MM.1S (cell line): ENCODE measurements around the gene RAD23B.

Experiments
- DNase-seq: peaks from one replicate; pipeline ENCODE4 v3.0.0-alpha.2; 2015
- H2AFZ ChIP-seq: fragments of 300-600 bp; sonication (generic); 2 replicates; pipeline ENCODE4 v1.6.0; 2016; ENCODE audit warnings: antibody characterized with exemption, low read length
- H3F3A ChIP-seq: fragments of 300-600 bp; sonication (generic); 2 replicates; pipeline ENCODE4 v1.6.1; 2016; ENCODE audit warnings: mild to moderate bottlenecking, antibody characterized with exemption, low read length, moderate library complexity, mixed read lengths; ENCODE audit not compliant: insufficient read depth
- H3K27ac ChIP-seq: fragments of 300-600 bp; sonication (generic); 2 replicates; pipeline ENCODE4 v1.5.1; 2016; ENCODE audit warnings: mild to moderate bottlenecking, low read length
- H3K27me3 ChIP-seq: fragments of 300-600 bp; sonication (generic); replicated peaks from 2 replicates; pipeline ENCODE4 v1.6.0; 2016; ENCODE audit warnings: low read length; ENCODE audit not compliant: insufficient read depth
- H3K36me3 ChIP-seq: fragments of 300-600 bp; sonication (generic); replicated peaks from 2 replicates; pipeline ENCODE4 v1.6.1; 2016; ENCODE audit warnings: mild to moderate bottlenecking, low read length, mixed read lengths; ENCODE audit not compliant: insufficient read depth
- H3K4me1 ChIP-seq: fragments of 300-600 bp; sonication (generic); 2 replicates; pipeline ENCODE4 v1.6.1; 2016; ENCODE audit warnings: low read length, mixed read lengths
- H3K4me2 ChIP-seq: fragments of 300-600 bp; sonication (generic); 2 replicates; pipeline ENCODE4 v1.6.0; 2016; ENCODE audit warnings: low read depth, low read length
- H3K4me3 ChIP-seq: fragments of 300-600 bp; sonication (generic); 2 replicates; pipeline ENCODE4 v1.5.1; 2016; ENCODE audit warnings: low read length, mixed read lengths
- H3K79me2 ChIP-seq: fragments of 300-600 bp; sonication (generic); 2 replicates; pipeline ENCODE4 v1.6.1; 2016; ENCODE audit warnings: mixed run types, low read length, mixed read lengths
- H3K9ac ChIP-seq: fragments of 300-600 bp; sonication (generic); 2 replicates; pipeline ENCODE4 v1.6.1; 2016; ENCODE audit warnings: low read length, mixed read lengths
- H3K9me2 ChIP-seq: fragments of 300-600 bp; sonication (generic); replicated peaks from 2 replicates; pipeline ENCODE4 v1.6.1; 2016; ENCODE audit warnings: mild to moderate bottlenecking, low read length, mixed read lengths; ENCODE audit not compliant: insufficient read depth
- H3K9me3 ChIP-seq: fragments of 300-600 bp; sonication (generic); replicated peaks from 2 replicates; pipeline ENCODE4 v1.6.1; 2016; ENCODE audit warnings: mild to moderate bottlenecking, low read length, mixed read lengths; ENCODE audit not compliant: insufficient read depth
- H4K20me1 ChIP-seq: fragments of 300-600 bp; sonication (generic); 2 replicates; pipeline ENCODE4 v1.6.1; 2016; ENCODE audit warnings: mild to moderate bottlenecking, low read length, moderate library complexity, mixed read lengths; ENCODE audit not compliant: insufficient read depth
- EZH2 ChIP-seq: fragments of 300-600 bp; sonication (generic); optimal IDR thresholded peaks from 2 replicates; pipeline ENCODE3; 2017; ENCODE audit warnings: low read depth, mild to moderate bottlenecking, antibody characterized with exemption, low read length, mixed read lengths
- EZH2phosphoT487 ChIP-seq: fragments of 300-600 bp; sonication (generic); IDR thresholded peaks from 2 replicates; pipeline ENCODE4 v1.6.1; 2018; ENCODE audit warnings: antibody characterized with exemption, low read length
- TF ChIP-seq, protein P1 (sequence below): fragments of 300-600 bp; sonication (generic); IDR thresholded peaks from 2 replicates; pipeline ENCODE4 v1.5.1; 2016; ENCODE audit warnings: antibody characterized with exemption, low read length, mixed read lengths

The RAD23B gene

DNA sequence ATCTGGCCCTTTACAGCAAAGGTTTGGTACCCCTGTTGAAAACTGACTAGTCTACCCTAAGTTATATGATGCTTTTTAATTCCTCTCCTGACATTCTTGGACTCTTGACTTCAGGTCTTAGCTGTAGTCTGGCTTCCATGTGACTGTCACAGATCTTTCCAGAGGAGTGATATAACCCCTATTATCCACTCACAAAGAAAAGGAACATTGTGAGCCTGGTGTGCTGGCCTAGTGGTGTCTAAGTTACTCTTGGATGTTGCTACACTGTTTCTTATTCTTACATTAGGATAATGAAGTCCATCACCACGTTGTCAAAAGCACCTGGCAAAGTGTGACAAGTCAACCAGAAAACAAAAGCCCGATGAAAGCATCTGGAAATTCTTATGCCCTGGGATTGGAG is 49.8 kb downstream of the RAD23B start:
- TF ChIP-seq EZH2 = no peak
- TF ChIP-seq EZH2phosphoT487 = no peak
- TF ChIP-seq, protein P1, sequence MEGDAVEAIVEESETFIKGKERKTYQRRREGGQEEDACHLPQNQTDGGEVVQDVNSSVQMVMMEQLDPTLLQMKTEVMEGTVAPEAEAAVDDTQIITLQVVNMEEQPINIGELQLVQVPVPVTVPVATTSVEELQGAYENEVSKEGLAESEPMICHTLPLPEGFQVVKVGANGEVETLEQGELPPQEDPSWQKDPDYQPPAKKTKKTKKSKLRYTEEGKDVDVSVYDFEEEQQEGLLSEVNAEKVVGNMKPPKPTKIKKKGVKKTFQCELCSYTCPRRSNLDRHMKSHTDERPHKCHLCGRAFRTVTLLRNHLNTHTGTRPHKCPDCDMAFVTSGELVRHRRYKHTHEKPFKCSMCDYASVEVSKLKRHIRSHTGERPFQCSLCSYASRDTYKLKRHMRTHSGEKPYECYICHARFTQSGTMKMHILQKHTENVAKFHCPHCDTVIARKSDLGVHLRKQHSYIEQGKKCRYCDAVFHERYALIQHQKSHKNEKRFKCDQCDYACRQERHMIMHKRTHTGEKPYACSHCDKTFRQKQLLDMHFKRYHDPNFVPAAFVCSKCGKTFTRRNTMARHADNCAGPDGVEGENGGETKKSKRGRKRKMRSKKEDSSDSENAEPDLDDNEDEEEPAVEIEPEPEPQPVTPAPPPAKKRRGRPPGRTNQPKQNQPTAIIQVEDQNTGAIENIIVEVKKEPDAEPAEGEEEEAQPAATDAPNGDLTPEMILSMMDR = no peak
- H3K36me3 ChIP-seq = peaks cover 10% of the 10 kb centered on the region

DNA sequence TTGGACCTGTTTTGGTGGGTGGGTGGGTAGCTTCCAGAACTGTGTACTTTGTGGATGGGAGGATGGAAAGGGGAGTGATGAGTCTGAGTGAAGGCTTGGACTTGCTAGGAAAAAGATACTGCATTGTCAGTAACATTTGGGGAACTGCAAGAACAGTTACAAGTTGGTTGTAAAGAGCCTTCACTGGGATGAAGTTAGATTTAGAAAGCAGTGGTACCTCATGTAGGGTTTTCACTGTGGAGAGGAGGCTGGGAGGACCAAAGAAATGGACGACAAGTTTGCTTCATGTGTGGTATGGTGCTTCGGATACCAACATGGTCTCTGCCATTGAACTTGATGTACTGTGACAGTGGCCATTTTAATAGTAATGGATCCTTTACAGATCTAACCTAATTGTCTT is 50.3 kb downstream of the RAD23B start:
- peaks cover 10% of the 10 kb centered on the region for H3K36me3 ChIP-seq
- H3K4me1 ChIP-seq = no peaks in the 10 kb centered on the region

More for the DNA sequence above, 49.8 kb downstream of the RAD23B start:
- Histone ChIP-seq H3K9ac (no peak overlapping the region), H3K4me2 (no peak overlapping the region), H3F3A (peaks cover 4% of the 10 kb centered on the region; the same call in 1 of the 2 replicates), H3K9me2 (no peaks in the 10 kb centered on the region), H3K27me3 (no peaks in the 10 kb centered on the region), H3K4me1 (no peaks in the 10 kb centered on the region), H3K27ac (no peak overlapping the region), H3K4me3 (no peak overlapping the region), H4K20me1 (no peaks in the 10 kb centered on the region), H2AFZ (no peak overlapping the region), H3K79me2 (peaks cover 17% of the 10 kb centered on the region), H3K9me3 (no peaks in the 10 kb centered on the region)
- no peak for DNase-seq

DNA sequence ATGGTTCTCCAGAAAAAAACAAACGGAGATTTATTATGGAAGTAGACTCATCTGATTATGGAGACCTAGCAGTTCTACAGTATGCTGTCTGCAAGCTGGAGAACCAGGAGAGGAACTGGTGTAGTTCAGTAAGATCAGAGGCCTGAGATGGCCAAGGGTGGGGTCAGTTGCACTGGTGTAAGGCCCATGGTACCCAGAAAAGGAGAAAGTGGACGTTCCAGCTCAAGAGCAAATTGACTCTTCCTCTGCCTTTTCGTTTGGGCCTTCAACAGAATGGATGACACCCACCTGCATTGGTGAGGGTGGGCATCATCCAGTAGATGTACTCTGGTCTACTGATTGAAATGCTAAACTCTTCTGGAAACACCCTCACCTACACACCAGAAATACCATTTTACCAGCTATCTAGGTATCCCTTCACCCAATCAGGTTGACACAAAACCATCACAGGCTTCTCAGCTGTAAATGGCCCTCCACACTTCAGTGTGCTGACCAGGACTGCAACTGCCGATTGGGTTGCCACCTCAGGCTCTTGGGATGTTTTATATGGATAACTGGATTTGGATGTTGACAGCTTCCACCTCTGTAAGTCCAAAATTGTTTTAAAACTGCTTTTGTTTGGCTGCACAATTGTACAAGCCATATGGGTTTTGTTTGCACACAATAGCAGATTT is 51.2 kb downstream of the RAD23B start:
- H3K4me2 ChIP-seq = no peak overlapping the region
- H3K36me3 ChIP-seq = peaks cover 6% of the 10 kb centered on the region
- TF ChIP-seq EZH2 = no peak
- no peak for TF ChIP-seq EZH2phosphoT487
- TF ChIP-seq, protein P1 = no peak
- H3K4me3 ChIP-seq = no peak overlapping the region
- no peak for DNase-seq
- peaks cover 12% of the 10 kb centered on the region; the same call in 1 of the 2 replicates for H3F3A ChIP-seq
- H3K27ac ChIP-seq = no peak overlapping the region
- H3K9me3 ChIP-seq = no peaks in the 10 kb centered on the region
- no peaks in the 10 kb centered on the region for H3K4me1 ChIP-seq
- no peaks in the 10 kb centered on the region for H4K20me1 ChIP-seq
- H3K9ac ChIP-seq = no peak overlapping the region
- H2AFZ ChIP-seq = no peak overlapping the region
- peaks cover 3% of the 10 kb centered on the region for H3K79me2 ChIP-seq
- no peaks in the 10 kb centered on the region for H3K9me2 ChIP-seq
- H3K27me3 ChIP-seq = no peaks in the 10 kb centered on the region

More for the DNA sequence above, 50.3 kb downstream of the RAD23B start:
- Histone ChIP-seq H3K27ac (no peak overlapping the region), H3K9ac (no peak overlapping the region), H3K79me2 (peaks cover 12% of the 10 kb centered on the region), H3K9me3 (no peaks in the 10 kb centered on the region), H3K4me2 (no peak overlapping the region), H4K20me1 (no peaks in the 10 kb centered on the region), H2AFZ (no peak overlapping the region), H3K4me3 (no peak overlapping the region), H3K9me2 (no peaks in the 10 kb centered on the region), H3F3A (peaks cover 5% of the 10 kb centered on the region; the same call in 1 of the 2 replicates), H3K27me3 (no peaks in the 10 kb centered on the region)
- DNase-seq = no peak
- TF ChIP-seq EZH2phosphoT487 = no peak
- TF ChIP-seq, protein P1 = no peak
- TF ChIP-seq EZH2 = no peak
